ENCODE measurements around the gene MYH11. TPM values are rescaled to one million over a fixed set of nuclear protein-coding genes. Genes with fewer than 3 reads are reported as not detected.

MYH11 gene
- total and polyA plus RNA-seq, 10 of the 15 experiments (the other 5 are each of a cell fraction or from before 2014, with no cell fraction given) = 0.01 to 1.9 (median 0.13) TPM; not detected in 1

- RAD21 ChIA-PET (ENCODE audit: unreplicated experiment) = interaction anchor here (0.6 to 0.9 kb wide), 2 partner anchors 9 to 158 kb away, joined by 3 read pairs; no protein-coding TSS in a partner anchor
- 86% methylated on average over 8 of the region's 8 CpGs for WGBS (ENCODE audit: insufficient coverage, insufficient replicate concordance, low lambda C conversion rate, missing lambda C conversion rate)
- no peaks in the 10 kb centered on the region for H3K9me3 ChIP-seq (replicated peaks; ENCODE audit: control insufficient read depth, insufficient read depth, low read length)
- no peak for ATAC-seq
- FAIRE-seq = no peak
- H3K36me3 ChIP-seq (ENCODE audit: control insufficient read depth in 2 of 2, insufficient read depth in 2 of 2, low read length in 1 of 2) = peaks cover 20 to 35% of the 10 kb centered on the region in 2 experiments; a peak in 3 of 4 replicates
- CTCF ChIA-PET = interaction anchor here (0.8 to 2.8 kb wide), 9 partner anchors 9 to 279 kb away, joined by 3 to 18 read pairs (median 4); no protein-coding TSS in a partner anchor
- POLR2A ChIA-PET = interaction anchor here (0.6 kb wide), 1 partner anchor 54 kb away, joined by 3 read pairs; no protein-coding TSS in a partner anchor
- no peak for DNase-seq (ENCODE audit: low read depth, low spot score)
- no peak overlapping the region for H3K4me3 ChIP-seq
- no peak for TF ChIP-seq HDAC2 (IDR thresholded peaks at IDR 0.05)
- TF ChIP-seq SUZ12 (IDR thresholded peaks at IDR 0.05; ENCODE audit: unreplicated experiment) = no peak
- no peak for TF ChIP-seq TCF7 (IDR thresholded peaks at IDR 0.05; ENCODE audit: borderline replicate concordance)
- no peak for TF ChIP-seq ZNF207 (IDR thresholded peaks at IDR 0.05; ENCODE audit: borderline replicate concordance)
- TF ChIP-seq NRF1 (conservative IDR thresholded peaks at IDR 0.05; ENCODE audit: low read depth, low read length) = no peak
- no peak for TF ChIP-seq TARDBP (IDR thresholded peaks at IDR 0.05; ENCODE audit: borderline replicate concordance)
- no peak; the same call in 1 of the 2 replicates for TF ChIP-seq POLR2A (IDR thresholded peaks at IDR 0.05; ENCODE audit: low read depth, low read length)
- TF ChIP-seq CREB1 (IDR thresholded peaks at IDR 0.05; ENCODE audit: low read depth) = no peak
- H3K27ac ChIP-seq (ENCODE audit: control insufficient read depth, insufficient read depth) = no peak overlapping the region
- no TSS peak for BruUV-seq (replicated peaks)
- no peaks in the 10 kb centered on the region for H3K4me1 ChIP-seq (ENCODE audit: control insufficient read depth, insufficient read depth, low read length)
- no peak overlapping the region for H3K9ac ChIP-seq (ENCODE audit: control insufficient read depth, insufficient read depth, low read length)
- intact Hi-C loops (cut with micrococcal nuclease; ENCODE audit: unreplicated experiment) (loop anchor here (10.0 kb wide), 1 partner anchor 280 kb away; no protein-coding TSS in a partner anchor), in situ Hi-C loops (cut with MboI) (no loop called here)
- H3K27me3 ChIP-seq (replicated peaks in 1 of 2; ENCODE audit: control insufficient read depth in 2 of 2, insufficient read depth in 2 of 2, low read length in 1 of 2) = no peaks in the 10 kb centered on the region
- SMC1A ChIA-PET (ENCODE audit: uncharacterized antibody, unreplicated experiment) = interaction anchor here (1.8 kb wide), 1 partner anchor 50 kb away, joined by 5 read pairs; no protein-coding TSS in a partner anchor
- no peaks in the 10 kb centered on the region; the same call in 1 of the 2 replicates for H4K20me1 ChIP-seq (ENCODE audit: control insufficient read depth, insufficient read depth)
- no peaks in the 10 kb centered on the region; the same call in 1 of the 2 replicates for H3K79me2 ChIP-seq (ENCODE audit: control insufficient read depth, insufficient read depth, low read length)
- H3K4me2 ChIP-seq (ENCODE audit: control insufficient read depth, insufficient read depth) = no peak overlapping the region
- no peak overlapping the region for H2AFZ ChIP-seq (ENCODE audit: control insufficient read depth, low read depth, low read length)
Measured at GRCh38 chr16:15705064-15705565, 151.7 kb downstream of the MYH11 start.
